Breast epithelium (tissue), 3 donors: ENCODE measurements around the gene CPED1.

Experiments used
- CTCF ChIP-seq, 3 donors: fragments of 450-650 bp; IDR thresholded peaks; one replicate each; pipeline ENCODE4 v1.5.1; 2016 to 2017; ENCODE audit warnings: antibody characterized with exemption in 3 of 3, mild to moderate bottlenecking in 3 of 3, moderate library complexity in 3 of 3
- POLR2A ChIP-seq: fragments of 450-650 bp; IDR thresholded peaks from one replicate; pipeline ENCODE4 v1.6.1; 2016; ENCODE audit warnings: antibody characterized with exemption, mild to moderate bottlenecking, moderate library complexity

DNA sequence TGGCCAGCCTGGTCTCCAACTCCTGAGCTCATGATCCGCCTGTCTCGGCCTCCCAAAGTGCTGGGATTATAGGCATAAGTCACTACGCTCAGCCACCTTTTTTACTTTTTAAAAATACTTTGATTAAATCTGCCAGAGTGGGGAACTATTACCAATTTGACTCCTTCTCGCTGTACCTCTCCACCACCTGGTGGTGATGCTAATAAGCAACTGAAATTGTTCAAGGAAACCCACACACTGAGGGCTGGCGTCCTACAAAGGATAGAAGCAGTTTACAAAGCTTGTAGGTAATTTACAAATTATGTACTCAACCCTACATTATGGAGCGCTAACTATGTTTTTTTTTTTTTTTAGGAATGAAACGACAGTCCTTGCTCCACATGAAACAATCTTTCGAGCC, 111.1 kb downstream of the CPED1 start:
- no peak for TF ChIP-seq POLR2A
- TF ChIP-seq CTCF (IDR thresholded peaks at IDR 0.05) = no peak
